Thymus (tissue), 11 donors: ENCODE data around the gene VGLL4. TPM values are rescaled to one million over a fixed set of nuclear protein-coding genes. Genes with fewer than 3 reads are reported as not detected.
A peak's percentile ranks its signal among the peaks of the same experiment; 100 is the strongest.

Experiments
- DNase-seq, 9 donors: peaks; one replicate each; pipeline ENCODE4 v3.0.0-alpha.2; 2013; ENCODE audit warnings: low spot score in 9 of 9, low read depth in 6 of 9, missing footprints in 1 of 9
- H3K27ac ChIP-seq, 2 donors: one replicate each; pipeline ENCODE4 v1.5.1; 2013; ENCODE audit warnings: control low read depth in 1 of 2, low read depth in 1 of 2, low read length in 1 of 2, mild to moderate bottlenecking in 1 of 2, moderate library complexity in 1 of 2
- H3K27me3 ChIP-seq, 2 donors: one replicate each; pipeline ENCODE4 v1.5.1; 2013; ENCODE audit warnings: low read length in 1 of 2; ENCODE audit not compliant: control insufficient read depth in 2 of 2, insufficient read depth in 1 of 2
- H3K36me3 ChIP-seq, 2 donors: one replicate each; pipeline ENCODE4 v1.5.1; 2013; ENCODE audit warnings: low read length in 1 of 2, mild to moderate bottlenecking in 1 of 2, moderate library complexity in 1 of 2; ENCODE audit not compliant: control insufficient read depth in 2 of 2, insufficient read depth in 2 of 2
- H3K4me1 ChIP-seq, 2 donors: one replicate each; pipeline ENCODE4 v1.5.1; 2013; ENCODE audit warnings: low read length in 2 of 2; ENCODE audit not compliant: control insufficient read depth in 2 of 2, insufficient read depth in 2 of 2
- H3K4me3 ChIP-seq, 2 donors: one replicate each; pipeline ENCODE4 v1.5.1; 2013; ENCODE audit warnings: low read length in 2 of 2, control low read depth in 1 of 2, mild to moderate bottlenecking in 1 of 2
- H3K9me3 ChIP-seq, 2 donors: one replicate each; pipeline ENCODE4 v1.5.1; 2013; ENCODE audit warnings: low read length in 1 of 2, mild to moderate bottlenecking in 1 of 2; ENCODE audit not compliant: control insufficient read depth in 2 of 2, insufficient read depth in 1 of 2
- WGBS: extraction: QIAGEN DNeasy Blood & Tissue Kit; methylation state at CpG from one replicate; pipeline ENCODE4 v1.1.7; 2013; 5-methylcytosine and 5-hydroxymethylcytosine counted together
- polyA plus RNA-seq: library from polyadenylated mRNA; stranded (reverse); fragments of 200-250 nt; gene quantifications from one replicate; pipeline ENCODE4 v1.2.3, GENCODE V29; 2013
- total RNA-seq: library from RNA; stranded (reverse); fragments of 120-200 nt; gene quantifications from one replicate; pipeline ENCODE4 v1.2.4, GENCODE V29; 2013
- donor health status: healthy.

VGLL4 gene
- total and polyA plus RNA-seq, 2 donors, result 47.0 to 49.2 TPM

DNA sequence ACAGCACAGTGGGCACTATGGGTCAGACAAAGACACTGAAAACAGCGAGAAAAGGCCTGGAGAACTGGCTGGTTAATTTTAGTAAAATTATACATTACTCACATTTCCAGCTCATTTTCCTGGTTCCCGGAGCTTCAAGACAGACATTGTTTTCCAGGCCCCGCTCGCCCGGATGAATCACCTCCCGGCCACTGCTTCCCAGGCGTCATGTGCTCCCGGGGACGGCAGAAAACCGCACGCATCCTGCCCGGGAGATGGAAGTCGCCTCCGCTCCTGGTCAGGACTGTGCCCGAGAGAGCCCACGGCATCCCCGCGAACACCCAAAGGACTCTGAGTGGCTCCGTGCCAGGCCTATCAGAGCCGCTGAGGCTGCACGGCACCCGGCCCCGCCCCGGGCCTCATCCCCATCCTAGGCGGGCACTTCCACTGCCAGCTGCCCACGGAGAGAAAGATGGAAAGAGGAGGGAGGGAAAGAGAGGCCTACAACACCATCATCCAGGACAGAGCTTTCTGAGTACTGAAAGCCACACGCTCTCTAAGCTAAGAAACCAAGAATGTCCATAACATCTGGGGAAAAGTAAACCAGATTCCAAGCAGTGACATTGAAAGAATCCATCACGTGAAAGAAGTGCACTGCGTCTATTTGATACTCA, 75.1 kb downstream of the VGLL4 start:
- H3K27ac ChIP-seq, result peak overlapping the region in 1 of 2 donors; percentile 36
- no peaks in the 10 kb centered on the region for H3K27me3 ChIP-seq
- peaks cover 0 to 3% of the 10 kb centered on the region in 2 donors for H3K4me1 ChIP-seq
- H3K4me3 ChIP-seq, result no peak overlapping the region
- WGBS, result 95% methylated on average over 29 of the region's 29 CpGs
- H3K36me3 ChIP-seq, result peaks cover 54 to 59% of the 10 kb centered on the region in 2 donors
- H3K9me3 ChIP-seq, result no peaks in the 10 kb centered on the region
- DNase-seq, result no peak

DNA sequence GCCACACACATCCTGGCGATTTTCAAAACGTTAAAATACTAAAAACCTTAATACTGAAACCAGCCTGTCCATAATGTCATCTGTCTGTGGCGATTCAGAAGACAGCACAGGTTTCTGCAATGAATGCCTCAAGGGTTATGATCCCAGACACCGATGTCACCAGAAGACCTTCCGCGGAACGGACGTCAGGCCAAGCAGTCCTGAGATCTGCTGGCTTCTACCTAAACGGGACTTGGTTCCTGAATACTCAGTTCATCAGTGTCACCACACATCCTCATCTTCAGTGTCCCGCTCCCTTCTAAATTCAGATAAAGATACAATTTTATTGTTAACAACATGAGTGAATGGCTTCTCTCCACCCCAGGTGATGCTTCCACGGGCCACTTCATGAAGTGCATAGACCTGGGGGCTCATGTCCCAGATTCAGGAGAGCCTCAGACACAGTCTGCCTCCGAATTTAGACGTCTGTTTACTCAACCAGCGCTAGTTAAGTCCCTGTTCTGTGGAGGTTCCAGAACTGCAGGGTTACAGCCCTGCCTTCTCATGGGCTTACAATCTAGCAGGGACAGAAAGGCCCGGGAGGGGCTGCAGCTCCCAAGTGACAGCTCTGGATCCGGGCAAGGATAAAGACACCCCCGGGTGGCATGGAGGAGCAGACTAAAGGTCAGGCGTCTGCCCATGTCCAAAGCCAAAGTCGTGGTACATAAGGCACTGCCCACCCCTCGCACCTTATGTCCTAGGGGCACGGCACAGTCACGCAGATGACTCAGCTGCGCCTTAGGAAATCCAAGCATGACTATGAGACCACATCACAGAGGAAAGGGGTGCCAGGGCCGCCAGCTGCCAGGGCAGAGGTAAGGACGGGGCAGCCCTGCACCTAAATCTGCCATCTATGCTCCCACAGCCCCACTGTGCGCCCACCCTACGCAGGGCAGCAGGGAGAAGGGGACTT, 75.9 kb downstream of the VGLL4 start:
- Histone ChIP-seq H3K27ac (no peak overlapping the region), H3K4me3 (no peak overlapping the region), H3K4me1 (peaks cover 0 to 3% of the 10 kb centered on the region in 2 donors), H3K9me3 (no peaks in the 10 kb centered on the region), H3K36me3 (peaks cover 62 to 67% of the 10 kb centered on the region in 2 donors), H3K27me3 (no peaks in the 10 kb centered on the region)
- 93% methylated on average over 27 of the region's 27 CpGs for WGBS
- DNase-seq, result no peak

DNA sequence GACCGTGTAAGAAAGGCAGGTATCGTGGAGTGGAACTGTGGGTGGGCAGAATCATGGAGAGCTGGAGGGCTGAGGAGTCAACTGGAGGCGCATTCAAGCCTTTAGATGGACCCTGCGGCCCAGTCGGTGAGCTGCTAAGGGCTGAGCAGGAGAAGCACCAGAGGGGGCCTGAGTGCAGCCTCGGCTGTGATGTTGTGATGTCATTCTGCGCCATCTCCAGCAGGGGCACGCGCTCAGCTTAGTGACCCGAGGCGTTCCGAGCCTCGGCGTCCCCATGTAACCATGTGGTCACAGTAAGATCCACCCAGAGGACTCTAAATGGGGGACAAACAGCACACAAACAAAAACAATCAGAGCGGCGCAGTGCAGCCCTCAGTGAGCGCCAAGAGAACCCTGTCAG, 76.8 kb downstream of the VGLL4 start:
- no peaks in the 10 kb centered on the region for H3K27me3 ChIP-seq
- 98% methylated on average over 17 of the region's 17 CpGs for WGBS

DNA sequence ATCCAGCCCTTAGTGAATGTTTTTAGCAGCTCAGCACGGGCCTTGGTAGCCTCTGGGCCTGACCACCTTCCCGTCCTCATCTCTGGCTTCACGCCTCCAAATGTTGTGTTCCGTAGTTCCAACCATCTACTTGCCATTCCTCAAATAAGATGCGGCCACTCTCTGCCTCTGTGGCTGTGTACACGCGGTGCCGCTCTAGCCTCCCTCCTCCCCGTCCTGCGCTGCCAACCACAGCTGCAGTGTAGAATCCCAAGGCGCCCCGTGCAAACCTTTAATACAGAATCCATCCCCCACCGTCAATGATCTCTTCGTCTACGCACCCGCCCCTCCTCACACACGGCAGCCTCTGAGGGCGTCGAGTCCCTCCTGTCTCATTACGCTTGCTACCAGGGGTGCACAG, 77.2 kb downstream of the VGLL4 start:
- H3K27ac ChIP-seq, result no peak overlapping the region
- peaks cover 0 to 11% of the 10 kb centered on the region in 2 donors for H3K4me1 ChIP-seq
- WGBS, result 99% methylated on average over 20 of the region's 20 CpGs
- H3K27me3 ChIP-seq, result no peaks in the 10 kb centered on the region
- H3K4me3 ChIP-seq, result no peak overlapping the region
- no peaks in the 10 kb centered on the region for H3K9me3 ChIP-seq
- peaks cover 70 to 72% of the 10 kb centered on the region in 2 donors for H3K36me3 ChIP-seq
- no peak for DNase-seq

More for the DNA sequence above, 76.8 kb downstream of the VGLL4 start:
- H3K4me1 ChIP-seq, result peaks cover 0 to 10% of the 10 kb centered on the region in 2 donors
- H3K9me3 ChIP-seq, result no peaks in the 10 kb centered on the region
- peaks cover 66 to 70% of the 10 kb centered on the region in 2 donors for H3K36me3 ChIP-seq
- no peak for DNase-seq
- no peak overlapping the region for H3K4me3 ChIP-seq
- no peak overlapping the region for H3K27ac ChIP-seq

DNA sequence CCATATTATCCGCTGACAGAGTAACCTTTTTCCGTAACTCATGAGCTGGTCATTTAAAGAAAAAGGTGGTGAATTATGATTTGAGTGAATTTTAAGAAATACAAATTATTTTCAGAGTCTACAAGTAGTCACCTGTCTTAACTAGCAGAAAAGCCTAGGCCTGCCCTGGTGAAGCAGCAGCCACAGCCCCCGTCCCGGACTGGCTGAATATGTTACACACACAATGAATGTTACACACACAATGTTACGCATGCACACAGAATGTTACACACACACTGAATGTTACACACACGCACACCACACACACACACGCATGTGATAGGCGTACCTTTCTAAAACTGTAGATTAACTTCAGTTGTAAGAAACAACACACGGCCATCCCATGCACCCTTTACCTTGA, 77.8 kb downstream of the VGLL4 start:
- WGBS, result 97% methylated on average over 9 of the region's 9 CpGs
- Histone ChIP-seq H3K4me1 (peaks cover 0 to 11% of the 10 kb centered on the region in 2 donors), H3K27me3 (no peaks in the 10 kb centered on the region), H3K36me3 (peaks cover 73 to 75% of the 10 kb centered on the region in 2 donors), H3K27ac (no peak overlapping the region), H3K9me3 (no peaks in the 10 kb centered on the region), H3K4me3 (no peak overlapping the region)
- DNase-seq, result no peak

DNA sequence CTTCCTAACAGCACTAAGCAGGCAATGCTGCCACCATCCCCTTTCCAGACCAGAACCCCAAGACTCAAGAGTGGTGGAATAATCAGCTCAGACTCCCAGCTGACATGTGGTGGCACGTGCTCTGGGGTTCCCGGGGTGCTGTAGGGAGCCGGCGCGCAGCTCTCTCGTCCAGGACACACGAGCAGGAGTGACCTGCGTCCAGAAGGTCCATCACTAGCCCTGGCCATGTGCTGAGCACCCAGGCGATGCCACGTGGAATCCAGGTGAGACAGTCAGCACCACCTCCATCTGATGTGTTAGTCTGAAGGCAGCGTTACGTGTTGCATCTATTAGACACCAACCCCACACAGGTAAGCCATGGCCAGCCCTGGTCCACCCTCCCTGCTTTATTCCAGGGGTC, 78.2 kb downstream of the VGLL4 start:
- DNase-seq, result no peak
- Histone ChIP-seq H3K27me3 (no peaks in the 10 kb centered on the region), H3K9me3 (no peaks in the 10 kb centered on the region), H3K27ac (no peak overlapping the region), H3K4me1 (peaks cover 0 to 11% of the 10 kb centered on the region in 2 donors), H3K4me3 (no peak overlapping the region), H3K36me3 (peaks cover 74% of the 10 kb centered on the region in 2 donors)
- WGBS, result 98% methylated on average over 12 of the region's 12 CpGs

DNA sequence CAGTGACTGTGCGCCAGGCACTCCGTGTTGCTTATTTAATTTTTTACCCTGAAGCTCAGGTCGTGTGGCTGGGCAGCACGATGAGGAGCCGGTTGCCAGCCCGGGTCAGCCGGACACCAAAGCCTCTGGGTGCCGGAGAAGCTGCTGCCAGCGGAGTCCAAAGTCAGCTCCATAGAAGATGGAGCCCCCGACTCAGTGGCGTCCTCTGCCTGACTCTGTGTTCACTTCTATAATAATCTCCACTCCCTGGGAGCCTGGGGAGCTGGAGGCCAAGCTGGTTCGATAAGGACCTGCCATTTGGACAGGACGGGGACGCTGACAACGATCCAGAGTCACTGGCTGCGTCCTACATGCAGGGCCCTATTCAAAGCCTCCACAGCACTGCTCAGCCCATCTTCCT, 78.6 kb downstream of the VGLL4 start:
- no peak overlapping the region for H3K4me3 ChIP-seq
- peaks cover 0 to 11% of the 10 kb centered on the region in 2 donors for H3K4me1 ChIP-seq
- H3K36me3 ChIP-seq, result peaks cover 73 to 79% of the 10 kb centered on the region in 2 donors
- H3K27ac ChIP-seq, result no peak overlapping the region
- no peaks in the 10 kb centered on the region for H3K27me3 ChIP-seq
- H3K9me3 ChIP-seq, result no peaks in the 10 kb centered on the region
- 97% methylated on average over 16 of the region's 16 CpGs for WGBS
- DNase-seq, result no peak

DNA sequence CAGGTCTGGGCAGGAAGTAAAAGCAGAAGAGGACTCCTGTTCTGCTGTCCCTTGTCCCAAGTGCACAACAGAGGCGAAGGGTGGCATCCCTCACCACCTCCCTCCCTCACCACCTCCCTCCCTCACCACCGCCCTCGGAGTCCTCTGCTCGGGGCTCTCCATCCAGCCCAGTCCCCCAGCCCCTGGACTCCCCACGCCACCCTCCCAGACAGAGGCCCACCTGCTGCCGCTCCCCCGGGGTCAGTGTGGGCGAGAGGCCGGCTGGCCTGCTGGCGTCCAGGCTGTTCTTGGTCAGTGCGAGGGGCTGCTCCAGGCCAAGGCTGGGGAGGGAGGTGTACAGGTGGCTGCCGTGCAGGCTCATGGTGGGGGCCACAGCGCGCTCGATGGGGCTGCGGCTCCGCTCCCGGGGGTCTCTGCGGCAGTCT, 79.1 kb downstream of the VGLL4 start:
- WGBS, result 98% methylated on average over 19 of the region's 19 CpGs
- H3K4me1 ChIP-seq, result peaks cover 0 to 12% of the 10 kb centered on the region in 2 donors
- H3K4me3 ChIP-seq, result no peak overlapping the region
- H3K27me3 ChIP-seq, result no peaks in the 10 kb centered on the region
- no peak for DNase-seq
- peaks cover 73 to 83% of the 10 kb centered on the region in 2 donors for H3K36me3 ChIP-seq
- no peaks in the 10 kb centered on the region for H3K9me3 ChIP-seq
- no peak overlapping the region for H3K27ac ChIP-seq

DNA sequence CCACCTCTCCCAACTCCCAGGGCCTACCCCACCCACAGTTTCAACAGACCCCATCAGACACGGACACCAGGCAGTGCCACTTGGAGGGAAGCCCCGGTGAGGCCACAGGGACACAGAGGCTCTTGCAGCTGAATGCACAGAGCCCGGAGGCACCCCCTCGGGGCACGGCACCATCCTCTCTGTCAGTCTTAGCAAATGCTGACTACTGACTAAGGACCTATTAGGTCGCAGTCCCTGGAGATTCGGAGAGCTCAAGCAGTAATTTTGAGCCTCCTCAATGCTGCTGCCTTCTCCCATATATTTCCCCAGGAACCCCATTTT, 79.9 kb downstream of the VGLL4 start:
- no peak overlapping the region for H3K27ac ChIP-seq
- H3K9me3 ChIP-seq, result no peaks in the 10 kb centered on the region
- 96% methylated on average over 7 of the region's 7 CpGs for WGBS
- H3K4me3 ChIP-seq, result no peak overlapping the region
- no peaks in the 10 kb centered on the region for H3K27me3 ChIP-seq
- no peak for DNase-seq
- H3K4me1 ChIP-seq, result peaks cover 0 to 18% of the 10 kb centered on the region in 2 donors
- peaks cover 81 to 91% of the 10 kb centered on the region in 2 donors for H3K36me3 ChIP-seq
